Activated CD8-positive, alpha-beta memory T cell treated with anti-CD3 and anti-CD28 coated beads for 48 hours (primary cell): ENCODE results near the gene NSD1.
A peak's percentile ranks its signal among the peaks of the same experiment; 100 is the strongest.

Experiments used
- DNase-seq, 3 experiments: peaks; one replicate each; pipeline ENCODE4 v3.0.0-alpha.2; 2020; ENCODE audit warnings: low read depth in 2 of 3, low spot score in 2 of 3

Gene NSD1

GRCh38 chr5:177133096-177133852, at the start of gene NSD1:
NSD1 (plus strand) TSS chr5:177133773; CDS start chr5:177135104, 1,331 bp downstream.
- peak; percentile 75 to 83 (median 83) for DNase-seq

DNA sequence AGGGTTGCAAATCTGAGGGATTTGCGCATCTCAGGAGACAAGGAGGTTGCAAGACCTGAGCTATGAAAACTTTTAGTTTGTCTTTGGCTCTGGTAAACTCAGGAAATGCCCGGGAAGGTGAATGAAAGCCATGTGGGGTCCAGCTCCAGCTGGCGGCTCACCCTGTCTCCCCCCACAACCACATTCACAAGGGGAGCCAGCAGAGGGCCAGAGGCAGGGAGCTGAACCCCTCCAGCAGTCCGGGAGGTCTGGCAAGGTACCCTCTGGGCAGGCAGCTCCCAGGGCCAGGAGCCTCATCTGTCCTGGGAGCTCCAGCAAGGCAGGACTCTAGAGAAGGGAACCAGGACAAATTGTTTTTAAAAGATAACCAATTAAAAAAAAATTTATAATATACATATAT, 49.4 kb upstream of the NSD1 start:
- no peak for DNase-seq

GRCh38 chr5:177085985-177086653, 47.5 kb upstream of the NSD1 start:
- DNase-seq, result no peak

DNA sequence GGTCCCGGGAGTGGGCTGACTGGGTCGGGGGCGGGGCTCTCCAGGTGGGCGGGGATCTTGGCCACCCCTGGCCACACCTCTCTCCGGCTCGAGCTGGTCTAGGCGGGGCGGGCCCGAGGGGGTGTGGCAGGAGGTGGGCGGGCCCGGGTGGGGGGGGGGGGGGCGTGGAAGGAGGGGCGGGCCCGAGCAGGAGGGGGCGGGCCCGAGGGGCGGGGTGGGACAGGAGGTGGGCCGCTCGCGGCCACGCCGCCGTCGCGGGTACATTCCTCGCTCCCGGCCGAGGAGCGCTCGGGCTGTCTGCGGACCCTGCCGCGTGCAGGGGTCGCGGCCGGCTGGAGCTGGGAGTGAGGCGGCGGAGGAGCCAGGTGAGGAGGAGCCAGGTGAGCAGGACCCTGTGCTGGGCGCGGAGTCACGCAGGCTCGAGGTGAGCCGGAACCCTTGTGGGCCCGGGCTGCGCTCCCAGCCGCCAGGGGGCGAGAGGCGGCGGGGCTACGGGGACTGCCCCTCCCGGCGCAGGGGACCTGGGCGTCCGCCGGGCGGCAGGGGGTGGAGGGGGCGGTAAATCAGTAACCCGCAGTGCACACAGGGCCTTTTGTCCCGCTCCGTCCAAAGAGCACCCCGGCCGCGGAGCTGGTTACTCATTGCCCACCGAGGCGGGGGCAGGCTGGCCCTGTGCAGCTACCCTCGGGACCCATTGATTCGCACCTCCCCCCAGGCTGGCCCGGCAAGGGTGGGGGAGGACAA, 46.7 kb upstream of the NSD1 start, which contains the start of gene FGFR4:
TSS of gene FGFR4 (plus strand) at position 262 of the 744 bp plus-strand sequence. CDS start 2,688 bp downstream, outside the sequence.
- peak; percentile 33 to 47 (median 33) for DNase-seq

DNA sequence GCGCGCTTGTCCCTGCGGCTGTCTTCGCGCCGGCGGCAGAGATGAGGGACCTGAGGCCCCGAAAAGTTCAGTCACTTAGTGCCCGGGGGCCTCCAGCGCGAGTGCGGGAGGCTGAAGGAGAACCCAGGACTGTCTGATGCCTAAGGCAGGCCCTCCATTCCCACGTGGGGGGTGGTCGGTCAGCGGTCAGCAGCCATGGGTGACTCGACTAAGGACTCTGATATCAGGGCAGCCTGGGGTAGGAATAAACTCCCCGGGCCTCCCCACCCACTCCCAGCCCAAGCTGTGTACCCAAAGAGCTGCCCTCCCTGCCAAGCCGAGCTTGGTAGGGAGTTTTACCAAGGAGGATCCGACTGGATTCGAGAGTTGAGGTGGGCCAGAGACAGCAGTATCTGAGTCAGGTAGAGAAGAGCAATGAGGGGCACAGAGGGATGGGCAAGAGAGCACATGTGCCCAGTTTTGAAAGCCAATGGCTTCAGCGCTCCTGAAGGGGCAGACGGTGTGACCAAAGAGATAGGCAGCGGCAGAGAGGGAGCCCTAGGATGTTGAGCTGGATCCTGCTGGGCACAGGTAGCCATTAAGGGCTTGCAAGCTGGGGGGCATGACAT, 46.1 kb upstream of the NSD1 start:
- no peak for DNase-seq

- DNase-seq, result no peak
Measured at GRCh38 chr5:177089127-177089526, 44.4 kb upstream of the NSD1 start.

- no peak for DNase-seq
Measured at GRCh38 chr5:177089825-177090641, 43.5 kb upstream of the NSD1 start.

DNA sequence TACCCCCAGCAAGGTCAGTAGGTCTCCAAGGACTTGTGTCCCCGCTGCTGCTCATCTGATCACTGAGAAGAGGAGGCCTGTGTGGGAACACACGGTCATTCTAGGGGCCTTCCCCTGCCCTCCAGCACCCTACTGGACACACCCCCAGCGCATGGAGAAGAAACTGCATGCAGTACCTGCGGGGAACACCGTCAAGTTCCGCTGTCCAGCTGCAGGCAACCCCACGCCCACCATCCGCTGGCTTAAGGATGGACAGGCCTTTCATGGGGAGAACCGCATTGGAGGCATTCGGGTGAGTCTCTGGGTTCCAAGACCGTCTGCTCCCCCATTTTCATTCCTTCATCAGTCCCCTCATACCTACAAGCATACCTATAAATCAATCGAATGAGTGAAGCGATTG, 42.8 kb upstream of the NSD1 start:
- no peak for DNase-seq

GRCh38 chr5:177091232-177091631, 42.3 kb upstream of the NSD1 start:
- DNase-seq, result no peak

GRCh38 chr5:177092178-177093081, 41.1 kb upstream of the NSD1 start:
- DNase-seq, result no peak

- no peak for DNase-seq
Measured at GRCh38 chr5:177093082-177093712, 40.4 kb upstream of the NSD1 start.

GRCh38 chr5:177093803-177094202, 39.8 kb upstream of the NSD1 start:
- DNase-seq, result no peak

- DNase-seq, result no peak
Measured at GRCh38 chr5:177094224-177095087, 39.1 kb upstream of the NSD1 start.

DNA sequence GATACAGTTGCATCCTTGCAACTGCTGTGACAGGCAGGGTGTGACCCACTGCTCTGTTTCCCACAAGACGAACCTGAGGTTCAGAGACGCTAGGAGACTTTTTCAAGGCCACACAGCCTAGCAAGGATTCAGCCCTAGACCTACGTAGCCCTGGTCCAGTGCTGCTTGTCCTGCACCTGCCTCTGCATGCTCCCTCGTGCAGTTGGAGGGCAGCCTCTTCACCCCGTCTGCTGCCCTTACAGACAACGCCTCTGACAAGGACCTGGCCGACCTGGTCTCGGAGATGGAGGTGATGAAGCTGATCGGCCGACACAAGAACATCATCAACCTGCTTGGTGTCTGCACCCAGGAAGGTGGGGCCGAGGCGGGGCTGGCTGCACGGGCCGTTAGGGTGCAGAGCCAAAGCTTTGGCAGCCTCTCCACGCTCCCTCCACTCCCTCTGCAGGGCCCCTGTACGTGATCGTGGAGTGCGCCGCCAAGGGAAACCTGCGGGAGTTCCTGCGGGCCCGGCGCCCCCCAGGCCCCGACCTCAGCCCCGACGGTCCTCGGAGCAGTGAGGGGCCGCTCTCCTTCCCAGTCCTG, 38.4 kb upstream of the NSD1 start:
- no peak for DNase-seq

DNA sequence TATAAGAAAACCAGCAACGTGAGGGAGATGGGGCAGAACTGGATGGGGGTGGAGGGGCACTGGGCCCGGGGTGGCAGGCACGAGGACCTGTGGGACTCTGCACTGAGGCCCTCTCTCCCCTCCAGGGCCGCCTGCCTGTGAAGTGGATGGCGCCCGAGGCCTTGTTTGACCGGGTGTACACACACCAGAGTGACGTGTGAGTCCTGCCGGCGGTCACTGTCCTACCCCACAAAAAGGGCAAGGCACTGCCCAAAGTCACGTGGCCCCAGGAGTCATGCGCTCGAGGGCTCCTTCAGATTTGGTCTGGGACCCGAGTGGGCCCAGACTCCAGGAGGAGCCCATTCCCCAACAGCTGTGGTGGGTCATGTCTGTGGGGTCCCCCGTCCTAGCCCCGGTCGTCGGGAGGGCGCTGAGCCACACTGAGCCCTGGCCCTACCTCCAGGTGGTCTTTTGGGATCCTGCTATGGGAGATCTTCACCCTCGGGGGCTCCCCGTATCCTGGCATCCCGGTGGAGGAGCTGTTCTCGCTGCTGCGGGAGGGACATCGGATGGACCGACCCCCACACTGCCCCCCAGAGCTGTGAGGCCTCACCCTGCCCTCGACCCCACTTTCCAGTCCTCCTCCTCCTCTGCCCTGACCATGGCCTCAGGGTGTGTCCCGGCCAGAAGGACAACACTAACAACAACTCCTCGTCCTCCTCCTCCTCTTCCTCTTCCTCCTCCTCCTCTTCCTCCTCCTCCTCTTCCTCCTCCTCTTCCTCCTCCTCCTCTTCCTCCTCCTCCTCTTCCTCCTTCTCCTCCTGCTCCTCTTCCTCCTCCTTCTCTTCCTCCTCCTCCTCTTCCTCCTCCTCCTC, 37.2 kb upstream of the NSD1 start:
- DNase-seq, result no peak

DNA sequence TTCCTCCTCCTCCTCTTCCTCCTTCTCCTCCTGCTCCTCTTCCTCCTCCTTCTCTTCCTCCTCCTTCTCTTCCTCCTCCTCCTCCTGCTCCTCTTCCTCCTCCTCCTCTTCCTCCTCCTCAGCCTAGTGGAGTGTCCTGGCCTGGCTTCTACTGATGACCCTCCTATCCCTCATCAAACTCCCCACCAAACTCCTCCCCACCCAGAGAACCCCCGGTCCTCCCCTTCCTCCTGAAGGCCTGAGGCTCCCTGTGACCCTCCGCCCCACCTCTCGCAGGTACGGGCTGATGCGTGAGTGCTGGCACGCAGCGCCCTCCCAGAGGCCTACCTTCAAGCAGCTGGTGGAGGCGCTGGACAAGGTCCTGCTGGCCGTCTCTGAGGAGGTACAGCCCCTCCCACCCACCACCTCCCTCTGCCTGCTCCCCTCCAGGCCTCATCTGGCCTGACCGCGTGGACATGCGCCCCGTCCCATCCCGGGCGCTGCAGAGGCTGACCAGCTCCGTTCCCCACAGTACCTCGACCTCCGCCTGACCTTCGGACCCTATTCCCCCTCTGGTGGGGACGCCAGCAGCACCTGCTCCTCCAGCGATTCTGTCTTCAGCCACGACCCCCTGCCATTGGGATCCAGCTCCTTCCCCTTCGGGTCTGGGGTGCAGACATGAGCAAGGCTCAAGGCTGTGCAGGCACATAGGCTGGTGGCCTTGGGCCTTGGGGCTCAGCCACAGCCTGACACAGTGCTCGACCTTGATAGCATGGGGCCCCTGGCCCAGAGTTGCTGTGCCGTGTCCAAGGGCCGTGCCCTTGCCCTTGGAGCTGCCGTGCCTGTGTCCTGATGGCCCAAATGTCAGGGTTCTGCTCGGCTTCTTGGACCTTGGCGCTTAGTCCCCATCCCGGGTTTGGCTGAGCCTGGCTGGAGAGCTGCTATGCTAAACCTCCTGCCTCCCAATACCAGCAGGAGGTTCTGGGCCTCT, 36.3 kb upstream of the NSD1 start:
- no peak for DNase-seq
